HepG2 (cell line): ENCODE results near the gene SGK1. TPM values are rescaled to one million over a fixed set of nuclear protein-coding genes. Genes with fewer than 3 reads are reported as not detected.

Source experiments
- CBFB ChIP-seq: sonication (generic); formaldehyde crosslinking; IDR thresholded peaks from 2 replicates; pipeline ENCODE4 v1.4.0; 2020; ENCODE audit warnings: missing genetic modification reagents
- CBX5 ChIP-seq: sonication (generic); formaldehyde crosslinking; IDR thresholded peaks from 2 replicates; pipeline ENCODE4 v1.4.0; 2020; ENCODE audit warnings: missing genetic modification reagents, borderline replicate concordance
- CREB1 ChIP-seq, 2 experiments: fragments of 450-650 bp in 1 of 2; IDR thresholded peaks; 2 replicates each; pipeline ENCODE4 v1.6.1; 2016 to 2017; ENCODE audit warnings: control low read depth in 1 of 2, mild to moderate bottlenecking in 1 of 2, missing compliant biosample characterization in 1 of 2, missing genetic modification characterization in 1 of 2
- FOXA3 ChIP-seq: IDR thresholded peaks from 2 replicates; pipeline ENCODE4 v1.6.1; 2016; ENCODE audit warnings: missing genetic modification reagents, missing compliant biosample characterization
- LCORL ChIP-seq, 2 experiments: fragments of 450-650 bp in 1 of 2; sonication (generic) in 1 of 2; formaldehyde crosslinking in 1 of 2; IDR thresholded peaks; 2 replicates each; pipeline versions ENCODE4 v1.5.0 to v1.6.1; 2017 to 2020; ENCODE audit warnings: antibody characterized with exemption in 1 of 2, missing genetic modification reagents in 1 of 2
- MIER2 ChIP-seq: IDR thresholded peaks from 2 replicates; pipeline ENCODE4 v1.6.1; 2016; ENCODE audit warnings: missing biosample characterization, missing genetic modification reagents
- SP1 ChIP-seq, 2 experiments: fragments of 450-650 bp in 1 of 2; sonication (generic) in 1 of 2; formaldehyde crosslinking in 1 of 2; IDR thresholded peaks; 2 replicates each; pipeline versions ENCODE4 v1.4.0 to v1.6.1; 2016 to 2020; ENCODE audit warnings: missing genetic modification reagents in 1 of 2
- ZNF136 ChIP-seq: sonication (generic); formaldehyde crosslinking; IDR thresholded peaks from 2 replicates; pipeline ENCODE4 v1.8.1; 2022; ENCODE audit warnings: low read depth, mild to moderate bottlenecking, moderate library complexity, missing genetic modification reagents
- ZNF317 ChIP-seq: sonication (generic); formaldehyde crosslinking; IDR thresholded peaks from 2 replicates; pipeline ENCODE4 v1.5.0; 2020; ENCODE audit warnings: mild to moderate bottlenecking, missing genetic modification reagents
- ZNF337 ChIP-seq: sonication (generic); formaldehyde crosslinking; IDR thresholded peaks from 2 replicates; pipeline ENCODE4 v1.5.1; 2020; ENCODE audit warnings: missing genetic modification reagents, low read depth, mild to moderate bottlenecking, borderline replicate concordance
- ZNF558 ChIP-seq: sonication (generic); formaldehyde crosslinking; IDR thresholded peaks from 2 replicates; pipeline ENCODE4 v1.9.0; 2022; ENCODE audit warnings: mild to moderate bottlenecking, missing genetic modification reagents, borderline replicate concordance
- ZNF660 ChIP-seq: sonication (generic); formaldehyde crosslinking; IDR thresholded peaks from 2 replicates; pipeline ENCODE4 v1.5.1; 2020; ENCODE audit warnings: mild to moderate bottlenecking, low read depth, missing genetic modification reagents, borderline replicate concordance
- ZSCAN22 ChIP-seq: sonication (generic); formaldehyde crosslinking; IDR thresholded peaks from 2 replicates; pipeline ENCODE4 v1.4.0; 2020; ENCODE audit warnings: mild to moderate bottlenecking, missing genetic modification reagents
- polyA plus RNA-seq, 8 experiments: library from polyadenylated mRNA; depleted of rRNA in 3 of 8; stranded (reverse) in 7 of 8; unstranded in 1 of 8; fragments of >200 nt; fragmentation: Illumina TruSeq in 4 of 8; extraction: Trizol in 4 of 8; gene quantifications; 2 replicates each; pipeline versions ENCODE4 v1.2.1 to v1.2.3, GENCODE V29; 2011 to 2016; ENCODE audit warnings: low read depth in 4 of 8, missing spikeins in 1 of 8, mixed read lengths in 1 of 8; ENCODE audit not compliant: insufficient read depth in 1 of 8
- total RNA-seq, 5 experiments: library from RNA; depleted of rRNA; stranded (reverse); fragments of >200 nt; fragmentation: Illumina TruSeq; extraction: Trizol; gene quantifications; 2 replicates each; pipeline ENCODE4 v1.2.3, GENCODE V29; 2016; ENCODE audit warnings: low read depth in 1 of 5
- TF ChIP-seq, protein P1 (sequence below), 2 experiments: IDR thresholded peaks; 2 replicates each; pipeline ENCODE4 v1.6.1; 2011 to 2012; ENCODE audit warnings: low read length in 2 of 2, borderline replicate concordance in 1 of 2, low read depth in 1 of 2, mild to moderate bottlenecking in 1 of 2, moderate library complexity in 1 of 2
- TF ChIP-seq, protein P2 (sequence below): sonication (generic); formaldehyde crosslinking; IDR thresholded peaks from 2 replicates; pipeline ENCODE4 v1.5.1; 2020; ENCODE audit warnings: missing genetic modification reagents, mild to moderate bottlenecking, borderline replicate concordance
- TF ChIP-seq, protein P3 (sequence below): IDR thresholded peaks from 2 replicates; pipeline ENCODE4 v1.6.1; 2016; ENCODE audit warnings: mild to moderate bottlenecking, missing biosample characterization, missing genetic modification reagents
- TF ChIP-seq, protein P4 (sequence below): IDR thresholded peaks from 2 replicates; pipeline ENCODE4 v1.4.0; 2020; ENCODE audit warnings: mild to moderate bottlenecking, missing genetic modification reagents
- TF ChIP-seq, protein P5 (sequence below): sonication (generic); formaldehyde crosslinking; IDR thresholded peaks from 2 replicates; pipeline ENCODE4 v1.5.1; 2020; ENCODE audit warnings: mild to moderate bottlenecking, missing genetic modification reagents, borderline replicate concordance

The SGK1 gene
- total and polyA plus RNA-seq, 2 of the 13 experiments (the other 11 are each of a cell fraction or from before 2014, with no cell fraction given), result 56.1 to 56.2 TPM

DNA sequence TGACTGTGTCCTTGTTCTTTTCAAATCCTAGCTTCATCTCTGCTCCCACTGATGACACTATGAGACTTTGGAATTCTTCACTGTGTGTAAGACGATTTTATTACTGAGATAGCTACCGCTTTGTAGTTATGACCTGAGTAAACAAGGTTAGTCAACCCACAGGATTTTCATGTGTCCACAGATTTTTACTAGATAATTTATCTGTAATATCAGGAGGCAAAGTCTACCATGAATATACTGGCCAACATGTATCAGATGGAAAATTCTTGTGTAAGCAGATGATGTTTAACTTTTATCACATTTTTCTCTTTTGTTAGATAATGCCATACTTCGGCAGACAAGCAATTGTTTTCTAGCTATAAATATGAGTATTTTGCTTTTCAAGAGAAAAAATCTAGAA lies 119.8 kb downstream of the SGK1 start (continued):
- TF ChIP-seq, protein P1, sequence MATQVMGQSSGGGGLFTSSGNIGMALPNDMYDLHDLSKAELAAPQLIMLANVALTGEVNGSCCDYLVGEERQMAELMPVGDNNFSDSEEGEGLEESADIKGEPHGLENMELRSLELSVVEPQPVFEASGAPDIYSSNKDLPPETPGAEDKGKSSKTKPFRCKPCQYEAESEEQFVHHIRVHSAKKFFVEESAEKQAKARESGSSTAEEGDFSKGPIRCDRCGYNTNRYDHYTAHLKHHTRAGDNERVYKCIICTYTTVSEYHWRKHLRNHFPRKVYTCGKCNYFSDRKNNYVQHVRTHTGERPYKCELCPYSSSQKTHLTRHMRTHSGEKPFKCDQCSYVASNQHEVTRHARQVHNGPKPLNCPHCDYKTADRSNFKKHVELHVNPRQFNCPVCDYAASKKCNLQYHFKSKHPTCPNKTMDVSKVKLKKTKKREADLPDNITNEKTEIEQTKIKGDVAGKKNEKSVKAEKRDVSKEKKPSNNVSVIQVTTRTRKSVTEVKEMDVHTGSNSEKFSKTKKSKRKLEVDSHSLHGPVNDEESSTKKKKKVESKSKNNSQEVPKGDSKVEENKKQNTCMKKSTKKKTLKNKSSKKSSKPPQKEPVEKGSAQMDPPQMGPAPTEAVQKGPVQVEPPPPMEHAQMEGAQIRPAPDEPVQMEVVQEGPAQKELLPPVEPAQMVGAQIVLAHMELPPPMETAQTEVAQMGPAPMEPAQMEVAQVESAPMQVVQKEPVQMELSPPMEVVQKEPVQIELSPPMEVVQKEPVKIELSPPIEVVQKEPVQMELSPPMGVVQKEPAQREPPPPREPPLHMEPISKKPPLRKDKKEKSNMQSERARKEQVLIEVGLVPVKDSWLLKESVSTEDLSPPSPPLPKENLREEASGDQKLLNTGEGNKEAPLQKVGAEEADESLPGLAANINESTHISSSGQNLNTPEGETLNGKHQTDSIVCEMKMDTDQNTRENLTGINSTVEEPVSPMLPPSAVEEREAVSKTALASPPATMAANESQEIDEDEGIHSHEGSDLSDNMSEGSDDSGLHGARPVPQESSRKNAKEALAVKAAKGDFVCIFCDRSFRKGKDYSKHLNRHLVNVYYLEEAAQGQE (IDR thresholded peaks at IDR 0.05; ENCODE audit: borderline replicate concordance in 1 of 2, low read depth in 1 of 2, low read length in 2 of 2), result peak in 1 of 2 experiments; percentile 63; a peak in 1 of 4 replicates
- TF ChIP-seq FOXA3 (peak; percentile 100), ZSCAN22 (CRISPR knock-in tag) (no peak), CBX5 (no peak), ZNF317 (no peak), CREB1 (IDR thresholded peaks at IDR 0.05) (peak; percentile 76), CREB1 (CRISPR knock-in tag; IDR thresholded peaks at IDR 0.05) (peak; percentile 75), ZNF558 (no peak), ZNF337 (CRISPR knock-in tag) (no peak), MIER2 (CRISPR knock-in tag) (peak; percentile 71; the same call in 1 of the 2 replicates), CBFB (CRISPR knock-in tag) (peak; percentile 93), ZNF136 (CRISPR knock-in tag) (no peak), LCORL (IDR thresholded peaks at IDR 0.05) (no peak), LCORL (CRISPR knock-in tag; IDR thresholded peaks at IDR 0.05) (peak; percentile 90), ZNF660 (no peak), SP1 (IDR thresholded peaks at IDR 0.05) (no peak), SP1 (CRISPR knock-in tag; IDR thresholded peaks at IDR 0.05) (no peak)
- TF ChIP-seq, protein P2, sequence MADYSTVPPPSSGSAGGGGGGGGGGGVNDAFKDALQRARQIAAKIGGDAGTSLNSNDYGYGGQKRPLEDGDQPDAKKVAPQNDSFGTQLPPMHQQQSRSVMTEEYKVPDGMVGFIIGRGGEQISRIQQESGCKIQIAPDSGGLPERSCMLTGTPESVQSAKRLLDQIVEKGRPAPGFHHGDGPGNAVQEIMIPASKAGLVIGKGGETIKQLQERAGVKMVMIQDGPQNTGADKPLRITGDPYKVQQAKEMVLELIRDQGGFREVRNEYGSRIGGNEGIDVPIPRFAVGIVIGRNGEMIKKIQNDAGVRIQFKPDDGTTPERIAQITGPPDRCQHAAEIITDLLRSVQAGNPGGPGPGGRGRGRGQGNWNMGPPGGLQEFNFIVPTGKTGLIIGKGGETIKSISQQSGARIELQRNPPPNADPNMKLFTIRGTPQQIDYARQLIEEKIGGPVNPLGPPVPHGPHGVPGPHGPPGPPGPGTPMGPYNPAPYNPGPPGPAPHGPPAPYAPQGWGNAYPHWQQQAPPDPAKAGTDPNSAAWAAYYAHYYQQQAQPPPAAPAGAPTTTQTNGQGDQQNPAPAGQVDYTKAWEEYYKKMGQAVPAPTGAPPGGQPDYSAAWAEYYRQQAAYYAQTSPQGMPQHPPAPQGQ (CRISPR knock-in tag), result no peak
- TF ChIP-seq, protein P3, sequence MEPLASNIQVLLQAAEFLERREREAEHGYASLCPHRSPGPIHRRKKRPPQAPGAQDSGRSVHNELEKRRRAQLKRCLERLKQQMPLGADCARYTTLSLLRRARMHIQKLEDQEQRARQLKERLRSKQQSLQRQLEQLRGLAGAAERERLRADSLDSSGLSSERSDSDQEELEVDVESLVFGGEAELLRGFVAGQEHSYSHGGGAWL (CRISPR knock-in tag), result no peak
- TF ChIP-seq, protein P4, sequence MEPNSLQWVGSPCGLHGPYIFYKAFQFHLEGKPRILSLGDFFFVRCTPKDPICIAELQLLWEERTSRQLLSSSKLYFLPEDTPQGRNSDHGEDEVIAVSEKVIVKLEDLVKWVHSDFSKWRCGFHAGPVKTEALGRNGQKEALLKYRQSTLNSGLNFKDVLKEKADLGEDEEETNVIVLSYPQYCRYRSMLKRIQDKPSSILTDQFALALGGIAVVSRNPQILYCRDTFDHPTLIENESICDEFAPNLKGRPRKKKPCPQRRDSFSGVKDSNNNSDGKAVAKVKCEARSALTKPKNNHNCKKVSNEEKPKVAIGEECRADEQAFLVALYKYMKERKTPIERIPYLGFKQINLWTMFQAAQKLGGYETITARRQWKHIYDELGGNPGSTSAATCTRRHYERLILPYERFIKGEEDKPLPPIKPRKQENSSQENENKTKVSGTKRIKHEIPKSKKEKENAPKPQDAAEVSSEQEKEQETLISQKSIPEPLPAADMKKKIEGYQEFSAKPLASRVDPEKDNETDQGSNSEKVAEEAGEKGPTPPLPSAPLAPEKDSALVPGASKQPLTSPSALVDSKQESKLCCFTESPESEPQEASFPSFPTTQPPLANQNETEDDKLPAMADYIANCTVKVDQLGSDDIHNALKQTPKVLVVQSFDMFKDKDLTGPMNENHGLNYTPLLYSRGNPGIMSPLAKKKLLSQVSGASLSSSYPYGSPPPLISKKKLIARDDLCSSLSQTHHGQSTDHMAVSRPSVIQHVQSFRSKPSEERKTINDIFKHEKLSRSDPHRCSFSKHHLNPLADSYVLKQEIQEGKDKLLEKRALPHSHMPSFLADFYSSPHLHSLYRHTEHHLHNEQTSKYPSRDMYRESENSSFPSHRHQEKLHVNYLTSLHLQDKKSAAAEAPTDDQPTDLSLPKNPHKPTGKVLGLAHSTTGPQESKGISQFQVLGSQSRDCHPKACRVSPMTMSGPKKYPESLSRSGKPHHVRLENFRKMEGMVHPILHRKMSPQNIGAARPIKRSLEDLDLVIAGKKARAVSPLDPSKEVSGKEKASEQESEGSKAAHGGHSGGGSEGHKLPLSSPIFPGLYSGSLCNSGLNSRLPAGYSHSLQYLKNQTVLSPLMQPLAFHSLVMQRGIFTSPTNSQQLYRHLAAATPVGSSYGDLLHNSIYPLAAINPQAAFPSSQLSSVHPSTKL (CRISPR knock-in tag), result peak; percentile 100
- TF ChIP-seq, protein P5, sequence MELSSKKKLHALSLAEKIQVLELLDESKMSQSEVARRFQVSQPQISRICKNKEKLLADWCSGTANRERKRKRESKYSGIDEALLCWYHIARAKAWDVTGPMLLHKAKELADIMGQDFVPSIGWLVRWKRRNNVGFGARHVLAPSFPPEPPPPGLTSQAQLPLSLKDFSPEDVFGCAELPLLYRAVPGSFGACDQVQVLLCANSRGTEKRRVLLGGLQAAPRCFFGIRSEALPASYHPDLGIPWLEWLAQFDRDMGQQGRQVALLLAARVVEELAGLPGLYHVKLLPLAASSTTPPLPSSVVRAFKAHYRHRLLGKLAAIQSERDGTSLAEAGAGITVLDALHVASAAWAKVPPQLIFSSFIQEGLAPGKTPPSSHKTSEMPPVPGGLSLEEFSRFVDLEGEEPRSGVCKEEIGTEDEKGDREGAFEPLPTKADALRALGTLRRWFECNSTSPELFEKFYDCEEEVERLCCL, result no peak
